Effector CD8-positive, alpha-beta T cell (primary cell): ENCODE results near the gene GGT5.
"Not testable (repeated sequence)": the region's sequence is repeated elsewhere in the genome, so short reads cannot be mapped to it uniquely, and the experiment has no call there.

Experiments used
- DNase-seq: peaks from one replicate; lab custom pipeline; 2025; lab: John Stamatoyannopoulos, UW

The GGT5 gene

GRCh38 chr22:24263479-24263878, 18.6 kb upstream of the GGT5 start:
- not testable (repeated sequence) for DNase-seq

- not testable (repeated sequence) for DNase-seq
Observed at GRCh38 chr22:24262185-24262749, 17.4 kb upstream of the GGT5 start.

GRCh38 chr22:24259459-24259858, 14.6 kb upstream of the GGT5 start:
- peak; percentile 34 for DNase-seq

GRCh38 chr22:24256736-24257135, 11.9 kb upstream of the GGT5 start:
- DNase-seq = not testable (repeated sequence)

GRCh38 chr22:24256136-24256535, 11.3 kb upstream of the GGT5 start:
- not testable (repeated sequence) for DNase-seq

GRCh38 chr22:24253126-24253525, 8.2 kb upstream of the GGT5 start:
- DNase-seq = not testable (repeated sequence)

GRCh38 chr22:24251286-24251685, 6.4 kb upstream of the GGT5 start:
- not testable (repeated sequence) for DNase-seq

GRCh38 chr22:24249413-24249812, 4.5 kb upstream of the GGT5 start:
- not testable (repeated sequence) for DNase-seq

- DNase-seq = not testable (repeated sequence)
Observed at GRCh38 chr22:24248611-24249010, 3.7 kb upstream of the GGT5 start.

GRCh38 chr22:24247564-24248344, 2.9 kb upstream of the GGT5 start:
- DNase-seq = peak; percentile 26

GRCh38 chr22:24247011-24247507, 2.2 kb upstream of the GGT5 start:
- no peak for DNase-seq

GRCh38 chr22:24245584-24246561, 991 bp upstream of the GGT5 start:
- DNase-seq = not testable (repeated sequence)

- DNase-seq = no peak
Observed at GRCh38 chr22:24244144-24244787, 616 bp downstream of the GGT5 start.

- not testable (repeated sequence) for DNase-seq
Observed at GRCh38 chr22:24243417-24243816, 1.5 kb downstream of the GGT5 start.

GRCh38 chr22:24240985-24241692, 3.7 kb downstream of the GGT5 start:
- not testable (repeated sequence) for DNase-seq

- no peak for DNase-seq
Observed at GRCh38 chr22:24240381-24240780, 4.5 kb downstream of the GGT5 start.

- DNase-seq = not testable (repeated sequence)
Observed at GRCh38 chr22:24238101-24238694, 6.7 kb downstream of the GGT5 start.

- DNase-seq = no peak
Observed at GRCh38 chr22:24236656-24237055, 8.2 kb downstream of the GGT5 start.

GRCh38 chr22:24235315-24235714, 9.6 kb downstream of the GGT5 start:
- DNase-seq = no peak

- no peak for DNase-seq
Observed at GRCh38 chr22:24233816-24234215, 11.1 kb downstream of the GGT5 start.
